SK-N-MC (cell line): ENCODE measurements around the gene LDAF1.
"Not testable (repeated sequence)": the region's sequence is repeated elsewhere in the genome, so short reads cannot be mapped to it uniquely, and the experiment has no call there.

Experiments
- EZH2 ChIP-seq: fragments of 200-600 bp; sonication (generic); IDR thresholded peaks from one replicate; pipeline ENCODE4 v1.6.1; 2017; ENCODE audit warnings: antibody characterized with exemption
- POLR2AphosphoS5 ChIP-seq: IDR thresholded peaks from 2 replicates; pipeline ENCODE4 v1.6.1; 2012; ENCODE audit warnings: mild to moderate bottlenecking, low read depth, low read length, borderline replicate concordance

DNA sequence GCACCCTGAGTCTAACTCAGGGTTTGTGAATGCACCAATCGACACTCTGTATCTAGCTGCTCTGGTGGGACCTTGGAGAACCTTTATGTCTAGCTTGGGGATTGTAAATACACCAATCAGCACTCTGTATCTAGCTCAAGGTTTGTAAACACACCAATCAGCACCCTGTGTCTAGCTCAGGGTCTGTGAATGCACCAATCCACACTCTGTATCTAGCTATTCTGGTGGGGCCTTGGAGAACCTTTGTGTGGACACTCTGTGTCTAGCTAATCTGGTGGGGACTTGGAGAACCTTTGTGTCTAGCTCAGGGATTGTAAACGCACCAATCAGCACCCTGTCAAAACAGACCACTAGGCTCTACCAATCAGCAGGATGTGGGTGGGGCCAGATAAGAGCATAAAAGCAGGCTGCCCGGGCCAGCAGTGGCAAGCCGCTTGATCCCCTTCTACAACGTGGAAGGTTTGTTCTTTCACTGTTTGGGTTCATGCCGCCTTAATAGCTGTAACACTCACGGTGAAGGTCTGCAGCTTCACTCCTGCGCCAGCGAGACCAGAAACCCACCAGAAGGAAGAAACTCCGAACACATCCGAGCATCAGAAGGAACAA lies 5.2 kb upstream of the LDAF1 start:
- TF ChIP-seq EZH2, POLR2AphosphoS5: not testable (repeated sequence)
